Memory B cell (primary cell): ENCODE results near the gene VPS35L.

ENCODE experiments used
- ATAC-seq: fragments of 150-1000 bp; cut with Tn5 transposase; 2 replicates; pipeline ENCODE4 v1.10.0; 2021; ENCODE audit warnings: low read depth, mild to moderate bottlenecking, moderate library complexity
- DNase-seq, 2 donors: peaks; one replicate each; pipeline ENCODE4 v3.0.0; 2022; ENCODE audit warnings: low spot score in 2 of 2
- H3K27ac Mint-ChIP-seq: one replicate; pipeline ENCODE4 v1.8.0; 2022; ENCODE audit warnings: mild to moderate bottlenecking, moderate library complexity, mixed read lengths
- H3K27me3 Mint-ChIP-seq: one replicate; pipeline ENCODE4 v1.8.0; 2022; ENCODE audit warnings: mixed read lengths
- H3K36me3 Mint-ChIP-seq: one replicate; pipeline ENCODE4 v1.8.0; 2022; ENCODE audit warnings: mild to moderate bottlenecking, mixed read lengths
- H3K4me1 Mint-ChIP-seq: one replicate; pipeline ENCODE4 v1.8.0; 2022; ENCODE audit warnings: mixed read lengths
- H3K4me3 Mint-ChIP-seq: one replicate; pipeline ENCODE4 v1.8.0; 2022; ENCODE audit warnings: mild to moderate bottlenecking, moderate library complexity, mixed read lengths
- H3K9me3 Mint-ChIP-seq: one replicate; pipeline ENCODE4 v1.8.0; 2022; ENCODE audit warnings: mixed read lengths

VPS35L gene

GRCh38 chr16:19691161-19691711 lies 135.7 kb downstream of the VPS35L start:
- Mint-ChIP-seq H3K27ac (no peak overlapping the region), H3K9me3 (no peaks in the 10 kb centered on the region), H3K27me3 (no peaks in the 10 kb centered on the region), H3K4me3 (no peak overlapping the region), H3K36me3 (peaks cover 26% of the 10 kb centered on the region), H3K4me1 (no peaks in the 10 kb centered on the region)
- DNase-seq: no peak
- ATAC-seq: no peak

GRCh38 chr16:19694989-19695388 lies 139.5 kb downstream of the VPS35L start:
- DNase-seq: no peak
- no peak overlapping the region for H3K27ac Mint-ChIP-seq

GRCh38 chr16:19696328-19696727 lies 140.8 kb downstream of the VPS35L start:
- Mint-ChIP-seq H3K9me3 (no peaks in the 10 kb centered on the region), H3K27ac (no peak overlapping the region), H3K27me3 (no peaks in the 10 kb centered on the region), H3K4me3 (no peak overlapping the region), H3K4me1 (no peaks in the 10 kb centered on the region), H3K36me3 (peaks cover 26% of the 10 kb centered on the region)
- DNase-seq (no peak), ATAC-seq (no peak)

More at GRCh38 chr16:19694989-19695388, 139.5 kb downstream of the VPS35L start:
- no peak overlapping the region for H3K4me3 Mint-ChIP-seq
- no peak for ATAC-seq
- no peaks in the 10 kb centered on the region for H3K27me3 Mint-ChIP-seq
- peaks cover 19% of the 10 kb centered on the region for H3K36me3 Mint-ChIP-seq
- H3K9me3 Mint-ChIP-seq: no peaks in the 10 kb centered on the region
- H3K4me1 Mint-ChIP-seq: no peaks in the 10 kb centered on the region

GRCh38 chr16:19696961-19697360 lies 141.5 kb downstream of the VPS35L start:
- Mint-ChIP-seq H3K4me3 (no peak overlapping the region), H3K27me3 (no peaks in the 10 kb centered on the region), H3K27ac (no peak overlapping the region), H3K36me3 (peaks cover 23% of the 10 kb centered on the region), H3K9me3 (no peaks in the 10 kb centered on the region), H3K4me1 (no peaks in the 10 kb centered on the region)
- ATAC-seq (no peak), DNase-seq (no peak)

DNA sequence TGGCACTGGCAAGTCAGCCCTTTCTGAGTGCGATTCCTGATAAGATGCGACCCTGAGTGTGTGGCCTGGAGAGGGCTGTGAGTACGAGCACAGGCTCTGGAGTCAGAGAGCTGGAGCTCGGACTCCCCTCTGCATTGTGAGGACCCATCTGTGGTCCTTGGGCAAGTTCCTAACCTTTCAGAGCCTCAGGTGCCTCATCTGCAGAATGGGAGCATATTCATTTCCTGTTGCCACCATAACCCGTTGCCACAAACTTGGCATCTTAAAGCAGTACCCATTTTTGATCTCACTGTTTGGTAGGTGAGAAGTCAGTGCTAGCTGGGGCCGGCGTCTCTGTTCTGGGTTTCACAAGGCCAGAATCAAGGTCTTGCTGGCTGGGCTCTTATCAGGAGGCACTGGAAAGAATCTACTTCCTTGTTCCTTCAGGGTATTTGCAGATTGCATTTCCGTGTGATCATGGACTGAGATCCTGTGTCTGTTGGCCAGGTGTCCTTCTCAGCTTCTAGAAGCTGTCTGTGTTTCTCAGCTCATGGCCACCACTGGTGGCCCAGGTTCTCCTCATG lies 142.3 kb downstream of the VPS35L start:
- H3K9me3 Mint-ChIP-seq: no peaks in the 10 kb centered on the region
- H3K27me3 Mint-ChIP-seq: no peaks in the 10 kb centered on the region
- H3K27ac Mint-ChIP-seq: peak overlapping the region; percentile 17
- ATAC-seq (no peak), DNase-seq (no peak)
- no peaks in the 10 kb centered on the region for H3K4me1 Mint-ChIP-seq
- peaks cover 21% of the 10 kb centered on the region for H3K36me3 Mint-ChIP-seq
- no peak overlapping the region for H3K4me3 Mint-ChIP-seq

DNA sequence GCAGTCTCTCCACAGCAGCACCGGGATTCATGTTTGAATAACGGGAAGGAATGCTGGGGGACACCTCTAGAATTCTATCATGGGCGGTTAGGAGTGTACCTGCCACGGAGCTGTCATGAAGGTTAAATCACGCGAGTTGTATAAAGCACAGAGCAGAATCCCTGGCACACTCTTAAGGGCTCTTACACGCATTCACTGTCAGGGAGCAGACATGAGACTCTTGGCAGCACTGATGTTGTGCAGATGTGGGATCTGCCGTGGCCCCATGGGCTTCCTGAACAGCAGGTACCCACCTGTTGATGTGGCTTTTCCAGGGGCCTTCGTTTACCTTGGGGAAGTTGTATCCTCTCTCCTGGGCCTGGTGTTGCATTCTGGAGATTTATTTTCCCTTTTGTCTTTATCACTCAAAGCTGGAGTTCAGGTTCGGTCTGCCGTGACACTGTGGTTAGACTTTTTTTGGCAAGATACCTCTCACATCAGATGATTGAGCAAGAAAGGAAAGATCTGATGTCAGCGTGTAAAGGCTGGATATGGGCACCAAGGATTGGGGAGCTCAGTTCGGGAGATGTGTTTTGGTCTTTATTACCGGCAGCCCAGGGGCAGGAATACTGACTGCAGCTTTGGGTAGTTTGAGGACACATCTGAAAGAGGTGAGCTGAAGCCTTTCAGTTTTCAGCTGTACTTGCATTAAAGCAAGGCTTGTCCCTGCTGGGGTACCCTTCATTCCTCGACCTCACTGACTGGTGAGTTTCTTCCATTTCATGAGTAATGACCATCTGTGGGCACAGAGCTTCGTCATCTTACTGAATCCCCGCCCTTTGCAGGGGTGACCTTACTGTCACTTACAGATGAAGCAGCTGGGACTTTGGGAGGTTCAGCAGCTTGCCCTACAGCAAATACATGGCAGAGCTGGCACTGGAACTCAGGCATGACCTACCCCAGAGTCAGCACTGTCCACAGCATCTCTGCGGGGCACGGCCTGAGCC lies 143.3 kb downstream of the VPS35L start:
- Mint-ChIP-seq H3K27ac (peak overlapping the region; percentile 17), H3K4me1 (peaks cover 2% of the 10 kb centered on the region), H3K27me3 (no peaks in the 10 kb centered on the region), H3K4me3 (no peak overlapping the region), H3K9me3 (no peaks in the 10 kb centered on the region), H3K36me3 (peaks cover 22% of the 10 kb centered on the region)
- ATAC-seq (no peak), DNase-seq (no peak)

DNA sequence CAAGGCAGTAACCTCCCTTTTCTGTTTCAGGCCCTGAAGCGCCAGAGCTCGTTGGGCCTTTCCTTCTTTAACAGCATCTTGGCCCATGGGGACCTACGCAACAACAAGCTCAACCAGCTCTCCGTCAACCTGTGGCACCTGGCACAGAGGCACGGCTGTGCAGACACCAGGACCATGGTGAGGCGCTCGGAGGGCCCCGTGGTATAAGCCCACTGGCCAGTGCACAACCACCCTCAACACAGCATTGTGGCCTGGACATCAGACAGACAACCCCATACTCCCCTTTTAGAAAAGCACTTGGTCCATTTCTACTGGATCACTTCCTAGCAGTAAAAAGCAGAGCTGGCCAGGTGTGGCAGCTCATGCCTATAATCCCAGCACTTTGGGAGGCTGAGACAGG lies 144.0 kb downstream of the VPS35L start:
- H3K27me3 Mint-ChIP-seq: no peaks in the 10 kb centered on the region
- DNase-seq (no peak), ATAC-seq (no peak)
- H3K4me3 Mint-ChIP-seq: no peak overlapping the region
- H3K9me3 Mint-ChIP-seq: no peaks in the 10 kb centered on the region
- H3K36me3 Mint-ChIP-seq: peaks cover 25% of the 10 kb centered on the region
- no peak overlapping the region for H3K27ac Mint-ChIP-seq
- H3K4me1 Mint-ChIP-seq: peaks cover 2% of the 10 kb centered on the region

GRCh38 chr16:19700319-19700781 lies 144.8 kb downstream of the VPS35L start:
- peaks cover 29% of the 10 kb centered on the region for H3K36me3 Mint-ChIP-seq
- no peak overlapping the region for H3K4me3 Mint-ChIP-seq
- no peak for ATAC-seq
- DNase-seq: no peak
- no peaks in the 10 kb centered on the region for H3K9me3 Mint-ChIP-seq
- no peak overlapping the region for H3K27ac Mint-ChIP-seq
- H3K27me3 Mint-ChIP-seq: no peaks in the 10 kb centered on the region
- peaks cover 2% of the 10 kb centered on the region for H3K4me1 Mint-ChIP-seq

GRCh38 chr16:19701091-19701490 lies 145.6 kb downstream of the VPS35L start:
- ATAC-seq: no peak
- Mint-ChIP-seq H3K36me3 (peaks cover 34% of the 10 kb centered on the region), H3K27ac (no peak overlapping the region), H3K9me3 (no peaks in the 10 kb centered on the region), H3K4me3 (no peak overlapping the region), H3K4me1 (peaks cover 2% of the 10 kb centered on the region), H3K27me3 (no peaks in the 10 kb centered on the region)
- DNase-seq: no peak

- Mint-ChIP-seq H3K27me3 (no peaks in the 10 kb centered on the region), H3K4me1 (peaks cover 2% of the 10 kb centered on the region), H3K36me3 (peaks cover 39% of the 10 kb centered on the region), H3K27ac (peak overlapping the region; percentile 50), H3K9me3 (no peaks in the 10 kb centered on the region), H3K4me3 (no peak overlapping the region)
- no peak for DNase-seq
- no peak for ATAC-seq
These were observed 147.8 kb downstream of the VPS35L start for GRCh38 chr16:19703172-19703889.

GRCh38 chr16:19704321-19705145 lies 149.0 kb downstream of the VPS35L start:
- peaks cover 6% of the 10 kb centered on the region for H3K4me1 Mint-ChIP-seq
- no peak overlapping the region for H3K27ac Mint-ChIP-seq
- H3K9me3 Mint-ChIP-seq: no peaks in the 10 kb centered on the region
- H3K36me3 Mint-ChIP-seq: peaks cover 37% of the 10 kb centered on the region
- no peak for DNase-seq
- no peak overlapping the region for H3K4me3 Mint-ChIP-seq
- no peaks in the 10 kb centered on the region for H3K27me3 Mint-ChIP-seq
- no peak for ATAC-seq

- Mint-ChIP-seq H3K27me3 (no peaks in the 10 kb centered on the region), H3K36me3 (peaks cover 38% of the 10 kb centered on the region), H3K4me3 (no peak overlapping the region), H3K27ac (no peak overlapping the region), H3K9me3 (no peaks in the 10 kb centered on the region), H3K4me1 (peaks cover 10% of the 10 kb centered on the region)
- DNase-seq (no peak), ATAC-seq (no peak)
These were observed 149.6 kb downstream of the VPS35L start for GRCh38 chr16:19705146-19705501.

- Mint-ChIP-seq H3K36me3 (peaks cover 33% of the 10 kb centered on the region), H3K27ac (no peak overlapping the region), H3K9me3 (no peaks in the 10 kb centered on the region), H3K4me3 (no peak overlapping the region), H3K27me3 (no peaks in the 10 kb centered on the region), H3K4me1 (peaks cover 10% of the 10 kb centered on the region)
- no peak for DNase-seq
- ATAC-seq: no peak
These were observed 150.3 kb downstream of the VPS35L start for GRCh38 chr16:19705843-19706242.
